Esophagus muscularis mucosa (tissue), 4 donors: ENCODE measurements around the gene ZMIZ1.

Experiments used
- EP300 ChIP-seq: sonication (generic); formaldehyde crosslinking; IDR thresholded peaks from one replicate; pipeline ENCODE4 v1.6.1; 2017; ENCODE audit warnings: antibody characterized with exemption
- POLR2A ChIP-seq: fragments of 450-650 bp; IDR thresholded peaks from one replicate; pipeline ENCODE4 v1.6.1; 2017; ENCODE audit warnings: antibody characterized with exemption, moderate library complexity, mild to moderate bottlenecking, low read depth
- POLR2AphosphoS5 ChIP-seq, 2 donors: sonication (generic); formaldehyde crosslinking; IDR thresholded peaks; one replicate each; pipeline ENCODE4 v1.6.1; 2017; ENCODE audit warnings: antibody characterized with exemption in 2 of 2
- TF ChIP-seq, protein P1 (sequence below), 3 experiments: fragments of 200-600 bp in 2 of 3; fragments of 450-650 bp in 1 of 3; sonication (generic) in 2 of 3; IDR thresholded peaks; one replicate each; pipeline ENCODE4 v1.5.1; 2017 to 2019; ENCODE audit warnings: antibody characterized with exemption in 3 of 3, mild to moderate bottlenecking in 2 of 3, moderate library complexity in 1 of 3

DNA sequence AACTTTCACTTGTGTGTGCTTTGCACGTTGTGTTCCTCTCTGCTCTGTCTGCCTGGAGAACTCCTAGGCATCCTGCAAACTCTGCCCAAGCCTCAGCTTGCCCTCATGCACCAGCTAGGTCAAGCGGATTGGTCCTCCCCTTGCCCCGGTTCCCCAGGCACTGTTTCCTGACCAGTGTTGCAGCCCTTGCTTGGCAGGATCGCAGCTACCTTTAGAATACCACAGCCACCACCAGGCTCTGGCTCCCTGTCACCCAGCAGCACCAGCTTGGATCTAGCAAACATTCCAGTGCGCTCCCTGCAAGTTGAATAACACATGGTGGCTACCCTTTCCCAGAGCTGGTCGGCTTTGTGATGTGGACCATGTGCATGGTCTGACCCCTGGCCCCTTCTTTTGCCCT lies 19.0 kb downstream of the ZMIZ1 start:
- TF ChIP-seq, protein P1, sequence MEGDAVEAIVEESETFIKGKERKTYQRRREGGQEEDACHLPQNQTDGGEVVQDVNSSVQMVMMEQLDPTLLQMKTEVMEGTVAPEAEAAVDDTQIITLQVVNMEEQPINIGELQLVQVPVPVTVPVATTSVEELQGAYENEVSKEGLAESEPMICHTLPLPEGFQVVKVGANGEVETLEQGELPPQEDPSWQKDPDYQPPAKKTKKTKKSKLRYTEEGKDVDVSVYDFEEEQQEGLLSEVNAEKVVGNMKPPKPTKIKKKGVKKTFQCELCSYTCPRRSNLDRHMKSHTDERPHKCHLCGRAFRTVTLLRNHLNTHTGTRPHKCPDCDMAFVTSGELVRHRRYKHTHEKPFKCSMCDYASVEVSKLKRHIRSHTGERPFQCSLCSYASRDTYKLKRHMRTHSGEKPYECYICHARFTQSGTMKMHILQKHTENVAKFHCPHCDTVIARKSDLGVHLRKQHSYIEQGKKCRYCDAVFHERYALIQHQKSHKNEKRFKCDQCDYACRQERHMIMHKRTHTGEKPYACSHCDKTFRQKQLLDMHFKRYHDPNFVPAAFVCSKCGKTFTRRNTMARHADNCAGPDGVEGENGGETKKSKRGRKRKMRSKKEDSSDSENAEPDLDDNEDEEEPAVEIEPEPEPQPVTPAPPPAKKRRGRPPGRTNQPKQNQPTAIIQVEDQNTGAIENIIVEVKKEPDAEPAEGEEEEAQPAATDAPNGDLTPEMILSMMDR (IDR thresholded peaks at IDR 0.05), result no peak
- TF ChIP-seq POLR2A (no peak), POLR2AphosphoS5 (IDR thresholded peaks at IDR 0.05) (no peak), EP300 (no peak)
